Hematopoietic multipotent progenitor cell treated with erythropoietin and hydrocortisone succinate and interleukin-3 and kit ligand, for 17 days (in vitro differentiated cells): ENCODE measurements around the gene C16orf74.

Experiments
- DNase-seq: peaks from one replicate; pipeline ENCODE4 v3.0.0-alpha.2; 2015; ENCODE audit warnings: low spot score

The C16orf74 gene

GRCh38 chr16:85774136-85774535 lies 23.2 kb upstream of the C16orf74 start:
- DNase-seq: no peak

GRCh38 chr16:85773044-85773443 lies 22.1 kb upstream of the C16orf74 start:
- DNase-seq: no peak

- no peak for DNase-seq
Measured at GRCh38 chr16:85770741-85771140, 19.8 kb upstream of the C16orf74 start.

GRCh38 chr16:85768199-85768598 lies 17.3 kb upstream of the C16orf74 start:
- no peak for DNase-seq

GRCh38 chr16:85767531-85767930 lies 16.6 kb upstream of the C16orf74 start:
- DNase-seq: no peak

GRCh38 chr16:85765767-85766166 lies 14.9 kb upstream of the C16orf74 start:
- DNase-seq: no peak

GRCh38 chr16:85765211-85765610 lies 14.3 kb upstream of the C16orf74 start:
- no peak for DNase-seq

- DNase-seq: no peak
Measured at GRCh38 chr16:85763616-85764015, 12.7 kb upstream of the C16orf74 start.

GRCh38 chr16:85762970-85763369 lies 12.1 kb upstream of the C16orf74 start:
- no peak for DNase-seq

GRCh38 chr16:85761861-85762260 lies 11.0 kb upstream of the C16orf74 start:
- no peak for DNase-seq

- DNase-seq: no peak
Measured at GRCh38 chr16:85759631-85760419, 8.9 kb upstream of the C16orf74 start.

GRCh38 chr16:85759136-85759535 lies 8.2 kb upstream of the C16orf74 start:
- DNase-seq: no peak

- no peak for DNase-seq
Measured at GRCh38 chr16:85757341-85757822, 6.5 kb upstream of the C16orf74 start.

GRCh38 chr16:85755929-85756768 lies 5.3 kb upstream of the C16orf74 start:
- DNase-seq: no peak

- DNase-seq: no peak
Measured at GRCh38 chr16:85754413-85754812, 3.5 kb upstream of the C16orf74 start.

GRCh38 chr16:85753976-85754375 lies 3.1 kb upstream of the C16orf74 start:
- no peak for DNase-seq

GRCh38 chr16:85753559-85753958 lies 2.7 kb upstream of the C16orf74 start:
- no peak for DNase-seq

GRCh38 chr16:85752511-85753420 lies 1.9 kb upstream of the C16orf74 start:
- no peak for DNase-seq

- DNase-seq: no peak
Measured at GRCh38 chr16:85751698-85752501, 1.0 kb upstream of the C16orf74 start.

- no peak for DNase-seq
Measured at GRCh38 chr16:85750146-85750826, 610 bp downstream of the C16orf74 start.

- no peak for DNase-seq
Measured at GRCh38 chr16:85749771-85750145, 1.1 kb downstream of the C16orf74 start.
